ENCODE data around the gene SMIM36.

GRCh38 chr17:55500103-55500502, 11.1 kb downstream of the SMIM36 start:
- TF ChIP-seq RBBP5 (conservative IDR thresholded peaks at IDR 0.05) (no peak), SP1 (IDR thresholded peaks at IDR 0.05; ENCODE audit: low read depth, low read length) (no peak), CHD4 (IDR thresholded peaks at IDR 0.05) (no peak), POLR2A (IDR thresholded peaks at IDR 0.05; ENCODE audit: low read depth, low read length) (no peak), E2F4 (IDR thresholded peaks at IDR 0.05; ENCODE audit: low read depth, low read length) (no peak), EP300 (IDR thresholded peaks at IDR 0.05; ENCODE audit: borderline replicate concordance in 1 of 2, control insufficient read depth in 1 of 2, low read depth in 2 of 2, low read length in 2 of 2) (no peak), CTCF (IDR thresholded peaks at IDR 0.05 in 2 of 3, conservative IDR thresholded peaks at IDR 0.05 in 1 of 3; ENCODE audit: control insufficient read depth in 2 of 3, extremely low read depth in 1 of 3, insufficient read depth in 1 of 3, low read depth in 3 of 3, low read length in 3 of 3) (no peak), EZH2 (IDR thresholded peaks at IDR 0.05; ENCODE audit: borderline replicate concordance, control insufficient read depth, low read depth, low read length) (no peak), DPF2 (IDR thresholded peaks at IDR 0.05) (no peak), RAD21 (IDR thresholded peaks at IDR 0.05; ENCODE audit: insufficient read depth, low read depth, low read length) (no peak)
